Smooth muscle cell (in vitro differentiated cells): ENCODE data around the gene RNASE2. TPM values are rescaled to one million over a fixed set of nuclear protein-coding genes. Genes with fewer than 3 reads are reported as not detected.
"Not testable (repeated sequence)": the region's sequence is repeated elsewhere in the genome, so short reads cannot be mapped to it uniquely, and the experiment has no call there.

ENCODE experiments used
- DNase-seq: peaks from one replicate; lab custom pipeline; 2025; ENCODE audit not compliant: unreplicated experiment; lab: John Stamatoyannopoulos, UW
- H2AFZ ChIP-seq: fragments of 200-600 bp; sonication (generic); 2 replicates; pipeline ENCODE4 v1.6.0; 2016; ENCODE audit warnings: antibody characterized with exemption, low read depth, mild to moderate bottlenecking
- H3F3A ChIP-seq: fragments of 200-600 bp; sonication (generic); 2 replicates; pipeline ENCODE4 v1.6.0; 2017; ENCODE audit warnings: antibody characterized with exemption, low read depth
- H3K27ac ChIP-seq: fragments of 200-600 bp; sonication (generic); 2 replicates; pipeline ENCODE4 v1.5.1; 2016; ENCODE audit warnings: low read depth, mild to moderate bottlenecking
- H3K27me3 ChIP-seq: fragments of 200-600 bp; sonication (generic); 2 replicates; pipeline ENCODE4 v1.6.1; 2016; ENCODE audit warnings: low read depth, mild to moderate bottlenecking
- H3K36me3 ChIP-seq: fragments of 200-600 bp; sonication (generic); 2 replicates; pipeline ENCODE4 v1.5.1; 2016; ENCODE audit warnings: low read depth
- H3K4me1 ChIP-seq: fragments of 200-600 bp; sonication (generic); 2 replicates; pipeline ENCODE4 v1.5.1; 2016; ENCODE audit warnings: low read depth
- H3K4me2 ChIP-seq: fragments of 200-600 bp; sonication (generic); 2 replicates; pipeline ENCODE4 v1.6.0; 2016; ENCODE audit warnings: mild to moderate bottlenecking
- H3K4me3 ChIP-seq: fragments of 200-600 bp; sonication (generic); 2 replicates; pipeline ENCODE4 v1.5.1; 2016; ENCODE audit warnings: mild to moderate bottlenecking
- H3K79me2 ChIP-seq: fragments of 200-600 bp; sonication (generic); 2 replicates; pipeline ENCODE4 v1.6.0; 2016; ENCODE audit warnings: low read depth, mild to moderate bottlenecking
- H3K9ac ChIP-seq: fragments of 200-600 bp; sonication (generic); 2 replicates; pipeline ENCODE4 v1.6.0; 2016; ENCODE audit warnings: low read depth
- H3K9me3 ChIP-seq: fragments of 200-600 bp; sonication (generic); replicated peaks from 2 replicates; pipeline ENCODE4 v1.5.1; 2016; ENCODE audit warnings: low read depth
- H4K20me1 ChIP-seq: fragments of 200-600 bp; sonication (generic); 2 replicates; pipeline ENCODE4 v1.6.0; 2016; ENCODE audit warnings: low read depth
- WGBS: methylation state at CpG from one replicate; pipeline ENCODE4 v1.1.7; 2016; ENCODE audit warnings: low lambda C conversion rate; 5-methylcytosine and 5-hydroxymethylcytosine counted together
- polyA plus RNA-seq: library from polyadenylated mRNA; unstranded; fragments of >200 nt; fragmentation: Nextera tagmentation; extraction: Ambion mirVana; gene quantifications from 2 replicates; pipeline ENCODE4 v1.2.1, GENCODE V29; 2016
- total RNA-seq: library from RNA; depleted of rRNA; stranded (reverse); fragments of >200 nt; gene quantifications from 2 replicates; pipeline ENCODE4 v1.2.3, GENCODE V29; 2014
- TF ChIP-seq, protein P1 (sequence below): fragments of 200-600 bp; sonication (generic); IDR thresholded peaks from 2 replicates; pipeline ENCODE4 v1.5.1; 2017; ENCODE audit warnings: borderline replicate concordance, mild to moderate bottlenecking, antibody characterized with exemption; ENCODE audit not compliant: insufficient read depth, poor library complexity, severe bottlenecking

RNASE2 gene
- total and polyA plus RNA-seq, 2 experiments from 2014 or later, result not detected

DNA sequence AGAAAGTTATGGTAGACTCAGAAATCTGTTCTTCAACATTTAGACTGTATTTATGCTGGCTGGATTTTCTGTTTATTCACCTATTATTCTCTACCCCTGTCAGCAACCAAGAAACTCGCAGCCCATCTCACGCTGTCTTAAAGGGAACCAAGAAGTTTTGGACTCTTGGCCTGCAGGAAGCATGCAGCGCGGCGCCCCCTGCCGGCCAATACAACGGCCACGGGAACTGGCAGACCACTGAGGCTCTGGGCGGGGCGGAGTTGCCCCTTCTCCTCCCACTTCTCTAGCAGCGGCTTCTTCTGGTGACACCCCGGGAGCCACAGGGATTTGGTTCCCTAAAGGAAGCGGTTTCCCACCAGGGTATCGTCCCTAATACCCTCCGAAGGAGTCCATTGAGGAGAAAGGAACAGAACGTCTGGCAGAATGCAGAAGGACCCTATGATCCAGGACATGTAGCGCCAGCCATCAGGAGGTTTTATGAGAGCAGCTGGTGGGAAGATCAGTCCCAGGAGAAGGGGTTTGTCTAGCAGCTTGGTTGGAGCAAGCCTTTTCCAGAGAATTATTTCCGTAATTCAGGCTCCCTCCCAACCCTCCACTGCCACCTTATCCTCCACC, 21.0 kb upstream of the RNASE2 start:
- Histone ChIP-seq H3F3A (no peaks in the 10 kb centered on the region), H3K27me3 (no peaks in the 10 kb centered on the region), H3K4me2 (no peak overlapping the region), H3K9me3 (no peaks in the 10 kb centered on the region), H3K36me3 (no peaks in the 10 kb centered on the region), H3K27ac (no peak overlapping the region), H3K4me1 (no peaks in the 10 kb centered on the region), H3K4me3 (no peak overlapping the region), H3K79me2 (no peaks in the 10 kb centered on the region), H2AFZ (no peak overlapping the region), H4K20me1 (no peaks in the 10 kb centered on the region), H3K9ac (no peak overlapping the region)
- TF ChIP-seq, protein P1, sequence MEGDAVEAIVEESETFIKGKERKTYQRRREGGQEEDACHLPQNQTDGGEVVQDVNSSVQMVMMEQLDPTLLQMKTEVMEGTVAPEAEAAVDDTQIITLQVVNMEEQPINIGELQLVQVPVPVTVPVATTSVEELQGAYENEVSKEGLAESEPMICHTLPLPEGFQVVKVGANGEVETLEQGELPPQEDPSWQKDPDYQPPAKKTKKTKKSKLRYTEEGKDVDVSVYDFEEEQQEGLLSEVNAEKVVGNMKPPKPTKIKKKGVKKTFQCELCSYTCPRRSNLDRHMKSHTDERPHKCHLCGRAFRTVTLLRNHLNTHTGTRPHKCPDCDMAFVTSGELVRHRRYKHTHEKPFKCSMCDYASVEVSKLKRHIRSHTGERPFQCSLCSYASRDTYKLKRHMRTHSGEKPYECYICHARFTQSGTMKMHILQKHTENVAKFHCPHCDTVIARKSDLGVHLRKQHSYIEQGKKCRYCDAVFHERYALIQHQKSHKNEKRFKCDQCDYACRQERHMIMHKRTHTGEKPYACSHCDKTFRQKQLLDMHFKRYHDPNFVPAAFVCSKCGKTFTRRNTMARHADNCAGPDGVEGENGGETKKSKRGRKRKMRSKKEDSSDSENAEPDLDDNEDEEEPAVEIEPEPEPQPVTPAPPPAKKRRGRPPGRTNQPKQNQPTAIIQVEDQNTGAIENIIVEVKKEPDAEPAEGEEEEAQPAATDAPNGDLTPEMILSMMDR, result peak; percentile 55
- 31% methylated on average over 18 of the region's 18 CpGs for WGBS
- no peak for DNase-seq

DNA sequence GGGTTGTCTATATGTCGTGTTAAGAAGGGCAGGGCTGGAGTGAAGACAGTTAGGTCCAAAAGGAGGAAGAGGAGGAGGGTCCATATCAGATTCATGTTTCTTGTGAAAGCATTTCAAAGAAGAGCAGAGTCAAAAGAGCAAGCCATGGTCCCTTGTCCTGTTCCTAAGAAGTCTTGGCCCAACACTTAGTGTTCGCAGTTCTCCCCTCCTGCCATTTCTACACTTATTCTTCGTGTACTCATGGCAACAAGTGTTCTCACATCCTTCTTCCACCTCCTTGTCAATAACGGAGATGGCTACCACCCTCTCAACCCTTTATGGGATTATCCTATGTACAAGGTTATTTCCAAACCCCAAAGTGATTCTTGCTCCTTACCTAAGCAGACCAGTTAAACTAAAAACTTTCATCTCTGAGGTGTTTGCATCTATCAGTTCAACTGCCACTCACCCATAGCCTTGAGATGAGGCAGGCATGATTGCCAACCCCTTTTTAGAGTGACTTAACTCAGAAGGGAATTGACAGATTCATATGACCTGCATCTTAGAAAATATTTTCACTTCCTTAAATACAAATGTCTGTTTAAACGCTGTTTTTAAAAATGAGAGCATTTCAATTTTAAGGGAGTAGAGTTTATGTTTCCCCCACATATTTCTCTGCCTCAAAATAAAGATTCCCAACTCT, 19.8 kb upstream of the RNASE2 start:
- Histone ChIP-seq H3K27me3 (no peaks in the 10 kb centered on the region), H3K36me3 (no peaks in the 10 kb centered on the region), H3F3A (no peaks in the 10 kb centered on the region), H3K4me1 (no peaks in the 10 kb centered on the region), H2AFZ (no peak overlapping the region), H3K9ac (no peak overlapping the region), H3K27ac (no peak overlapping the region), H3K4me2 (no peak overlapping the region), H4K20me1 (no peaks in the 10 kb centered on the region), H3K9me3 (no peaks in the 10 kb centered on the region), H3K4me3 (no peak overlapping the region), H3K79me2 (no peaks in the 10 kb centered on the region)
- DNase-seq, result no peak
- TF ChIP-seq, protein P1, result no peak
- 92% methylated on average over 5 of the region's 5 CpGs for WGBS

DNA sequence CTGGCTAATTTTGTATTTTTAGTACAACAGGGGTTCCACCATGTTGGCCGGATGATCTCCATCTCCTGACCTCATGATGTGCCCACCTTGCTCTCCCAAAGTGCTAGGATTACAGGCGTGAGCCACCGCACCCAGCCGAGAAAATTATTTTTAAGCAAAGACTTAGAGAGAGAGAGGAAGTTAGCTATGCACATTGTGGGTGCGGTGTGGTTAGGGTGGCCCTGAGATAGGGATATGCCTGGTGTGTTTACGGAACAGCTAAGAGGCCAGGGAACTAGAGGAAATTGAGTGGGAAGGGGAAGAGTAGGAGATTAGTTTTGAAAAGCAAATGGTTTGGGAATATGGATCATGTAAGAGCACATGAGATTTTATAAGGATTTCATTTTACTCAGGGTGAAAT, 10.1 kb upstream of the RNASE2 start:
- H3K4me3 ChIP-seq, H3K36me3 ChIP-seq, DNase-seq, H4K20me1 ChIP-seq, H3K79me2 ChIP-seq, H3K9me3 ChIP-seq, H3K4me1 ChIP-seq, H3K9ac ChIP-seq, H3F3A ChIP-seq, H3K4me2 ChIP-seq, H3K27me3 ChIP-seq, H3K27ac ChIP-seq, H2AFZ ChIP-seq: not testable (repeated sequence)
- WGBS, result 90% methylated on average over 6 of the region's 6 CpGs

DNA sequence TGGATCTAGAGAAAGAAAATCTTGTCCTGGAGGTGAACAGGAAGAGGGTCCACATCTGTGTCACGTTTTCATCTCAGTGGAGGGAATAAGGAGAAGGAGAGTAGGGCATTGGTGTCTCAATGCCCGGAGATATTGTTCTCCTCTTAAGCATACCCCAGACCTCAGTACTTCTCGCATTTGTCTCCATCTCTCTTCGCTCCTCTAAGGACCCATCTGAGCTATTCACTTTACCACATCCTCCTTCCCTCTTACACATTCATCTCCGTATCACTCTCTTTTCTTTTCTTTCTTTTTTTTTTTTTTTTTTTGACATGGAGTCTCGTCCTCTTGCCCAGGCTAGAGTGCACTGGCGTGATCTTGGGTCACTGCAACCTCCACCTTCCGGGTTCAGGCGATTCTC, 8.6 kb upstream of the RNASE2 start:
- H3K9me3 ChIP-seq, H2AFZ ChIP-seq, H4K20me1 ChIP-seq, H3K4me1 ChIP-seq, DNase-seq, H3K79me2 ChIP-seq, H3K4me2 ChIP-seq, H3K36me3 ChIP-seq, H3K4me3 ChIP-seq, H3K9ac ChIP-seq, H3K27ac ChIP-seq, H3F3A ChIP-seq, H3K27me3 ChIP-seq: not testable (repeated sequence)
- 92% methylated on average over 5 of the region's 9 CpGs for WGBS

DNA sequence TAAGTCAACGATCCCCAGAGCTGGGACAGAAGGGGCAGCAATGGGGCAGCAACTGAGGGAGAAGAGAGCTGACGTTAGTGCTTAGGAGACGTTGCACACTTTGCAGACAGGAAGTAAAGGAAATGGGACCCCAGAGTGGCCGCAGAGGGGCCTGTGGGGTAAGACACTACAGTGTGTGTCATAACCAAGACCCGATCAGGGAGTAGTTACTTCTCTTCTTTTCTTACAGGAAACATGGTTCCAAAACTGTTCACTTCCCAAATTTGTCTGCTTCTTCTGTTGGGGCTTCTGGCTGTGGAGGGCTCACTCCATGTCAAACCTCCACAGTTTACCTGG, 219 bp downstream of the RNASE2 start:
- not testable (repeated sequence) for H3K79me2 ChIP-seq, H3K36me3 ChIP-seq, H3K27me3 ChIP-seq, H3K27ac ChIP-seq, H3F3A ChIP-seq, H3K9me3 ChIP-seq, H3K4me3 ChIP-seq, H2AFZ ChIP-seq, H3K4me1 ChIP-seq, H3K9ac ChIP-seq, H3K4me2 ChIP-seq, H4K20me1 ChIP-seq, DNase-seq
- 82% methylated on average over 5 of the region's 5 CpGs for WGBS
